GM12874 (cell line): ENCODE results near the gene EIF4G3.

Experiments
- TF ChIP-seq, protein P1 (sequence below): IDR thresholded peaks from 2 replicates; pipeline ENCODE4 v1.5.1; 2011; ENCODE audit warnings: low read depth, mild to moderate bottlenecking, control low read depth, low read length, moderate library complexity; ENCODE audit not compliant: insufficient read depth

Gene EIF4G3

DNA sequence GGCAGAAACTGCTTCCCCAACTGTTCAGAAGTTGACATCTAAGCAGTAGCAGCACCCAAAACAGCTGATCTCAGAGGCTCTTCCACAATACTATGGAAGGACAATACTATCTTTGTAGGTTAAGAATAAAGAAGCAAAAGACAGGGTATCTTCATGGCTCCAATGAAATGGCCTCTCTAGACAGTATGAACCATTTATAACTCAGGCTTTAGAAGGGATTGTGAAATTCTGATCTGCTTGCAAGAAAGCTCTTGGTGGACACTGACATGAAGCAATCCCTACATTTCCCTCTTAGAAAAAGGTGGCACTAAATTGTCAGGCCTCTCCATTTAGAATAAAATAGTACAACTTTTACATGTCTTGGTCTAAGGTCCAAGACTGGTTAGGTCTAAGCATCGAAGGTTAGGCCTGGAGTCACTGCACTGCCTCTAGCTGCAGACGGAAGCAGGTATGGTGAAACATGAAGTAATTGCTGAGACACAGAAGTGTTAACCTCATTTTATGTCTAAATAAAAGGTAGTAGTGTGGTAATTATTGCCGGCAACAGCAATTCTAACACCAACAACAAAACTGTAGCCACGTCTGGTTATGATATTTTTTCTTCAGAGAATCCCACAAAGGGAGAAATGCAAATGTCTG is 339.0 kb downstream of the EIF4G3 start:
- TF ChIP-seq, protein P1, sequence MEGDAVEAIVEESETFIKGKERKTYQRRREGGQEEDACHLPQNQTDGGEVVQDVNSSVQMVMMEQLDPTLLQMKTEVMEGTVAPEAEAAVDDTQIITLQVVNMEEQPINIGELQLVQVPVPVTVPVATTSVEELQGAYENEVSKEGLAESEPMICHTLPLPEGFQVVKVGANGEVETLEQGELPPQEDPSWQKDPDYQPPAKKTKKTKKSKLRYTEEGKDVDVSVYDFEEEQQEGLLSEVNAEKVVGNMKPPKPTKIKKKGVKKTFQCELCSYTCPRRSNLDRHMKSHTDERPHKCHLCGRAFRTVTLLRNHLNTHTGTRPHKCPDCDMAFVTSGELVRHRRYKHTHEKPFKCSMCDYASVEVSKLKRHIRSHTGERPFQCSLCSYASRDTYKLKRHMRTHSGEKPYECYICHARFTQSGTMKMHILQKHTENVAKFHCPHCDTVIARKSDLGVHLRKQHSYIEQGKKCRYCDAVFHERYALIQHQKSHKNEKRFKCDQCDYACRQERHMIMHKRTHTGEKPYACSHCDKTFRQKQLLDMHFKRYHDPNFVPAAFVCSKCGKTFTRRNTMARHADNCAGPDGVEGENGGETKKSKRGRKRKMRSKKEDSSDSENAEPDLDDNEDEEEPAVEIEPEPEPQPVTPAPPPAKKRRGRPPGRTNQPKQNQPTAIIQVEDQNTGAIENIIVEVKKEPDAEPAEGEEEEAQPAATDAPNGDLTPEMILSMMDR = no peak

GRCh38 chr1:20836230-20836629 is 340.5 kb downstream of the EIF4G3 start:
- TF ChIP-seq, protein P1 = no peak

DNA sequence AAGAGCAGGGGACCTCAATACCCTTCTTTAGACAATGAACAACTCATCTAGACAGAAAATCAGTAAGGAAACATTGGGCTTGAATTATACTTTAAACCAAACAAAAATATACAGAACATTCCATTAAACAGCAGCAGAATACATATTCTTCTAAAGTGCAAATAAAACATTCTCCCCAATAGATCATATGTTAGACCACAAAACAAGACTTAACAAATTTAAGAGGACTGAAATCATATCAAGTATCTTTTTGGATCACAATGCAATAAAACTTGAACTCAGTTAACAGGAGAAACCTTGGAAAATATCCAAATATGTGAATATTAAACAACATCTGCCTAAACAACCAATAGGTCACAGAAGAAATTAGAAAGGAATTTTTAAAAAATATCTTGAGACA is 341.9 kb downstream of the EIF4G3 start:
- TF ChIP-seq, protein P1 = no peak

- TF ChIP-seq, protein P1 = no peak
Measured at GRCh38 chr1:20834192-20834591, 342.5 kb downstream of the EIF4G3 start.

DNA sequence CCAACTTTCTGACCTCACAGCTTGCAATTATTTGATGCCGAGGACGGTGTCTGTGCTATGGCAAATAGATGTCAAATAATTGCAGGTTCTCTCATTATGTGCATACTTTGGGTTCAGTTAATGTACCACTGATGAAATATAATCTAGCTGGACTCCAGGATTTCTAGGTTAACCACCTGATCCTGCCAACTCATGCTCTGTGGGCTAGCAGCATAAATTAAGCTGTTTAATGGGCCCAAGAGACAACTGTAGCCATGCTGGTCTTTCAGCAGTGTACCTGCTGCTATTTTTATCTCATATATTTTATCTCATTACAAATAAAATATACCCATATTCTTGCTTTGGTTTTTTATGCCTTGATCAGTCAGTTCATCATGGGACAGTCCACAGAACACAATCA is 346.3 kb downstream of the EIF4G3 start:
- TF ChIP-seq, protein P1 = no peak

- TF ChIP-seq, protein P1 = no peak
Measured at GRCh38 chr1:20829946-20830345, 346.8 kb downstream of the EIF4G3 start.

DNA sequence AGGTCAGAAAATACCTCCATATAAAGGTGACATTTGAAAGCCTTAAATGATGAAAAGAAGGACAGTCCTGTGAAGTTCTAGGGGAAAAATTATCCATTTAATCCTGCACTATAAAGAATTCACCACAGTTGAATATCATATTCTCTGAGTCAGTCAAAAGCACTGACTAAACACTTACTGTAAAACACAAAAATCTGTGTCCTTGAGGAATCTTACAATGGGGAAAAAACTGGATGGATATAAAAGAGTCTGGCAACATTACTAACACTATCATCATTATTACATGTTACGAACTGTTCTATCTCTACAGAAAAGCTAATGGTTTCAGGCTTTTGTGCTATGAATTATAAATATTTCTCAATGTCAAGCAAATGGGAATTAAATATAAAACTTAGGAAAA is 347.2 kb downstream of the EIF4G3 start:
- TF ChIP-seq, protein P1 = no peak
